NAMALWA (cell line): ENCODE measurements around the gene BRWD1.

ENCODE experiments used
- DNase-seq: peaks from one replicate; pipeline ENCODE4 v3.0.0-alpha.2; 2015; ENCODE audit warnings: low spot score

The BRWD1 gene

GRCh38 chr21:39327727-39328126, 14.3 kb upstream of the BRWD1 start:
- DNase-seq: no peak

GRCh38 chr21:39326607-39327307, 13.3 kb upstream of the BRWD1 start:
- no peak for DNase-seq

GRCh38 chr21:39325458-39325857, 12.0 kb upstream of the BRWD1 start:
- no peak for DNase-seq

- DNase-seq: no peak
Observed at GRCh38 chr21:39321424-39321823, 8.0 kb upstream of the BRWD1 start.

- DNase-seq: no peak
Observed at GRCh38 chr21:39319814-39320332, 6.4 kb upstream of the BRWD1 start.

- DNase-seq: no peak
Observed at GRCh38 chr21:39319251-39319756, 5.9 kb upstream of the BRWD1 start.

GRCh38 chr21:39318091-39318959, 4.9 kb upstream of the BRWD1 start:
- DNase-seq: peak; percentile 81

- peak; percentile 68 for DNase-seq
Observed at GRCh38 chr21:39317134-39318090, 4.0 kb upstream of the BRWD1 start.

- DNase-seq: no peak
Observed at GRCh38 chr21:39316729-39317128, 3.3 kb upstream of the BRWD1 start.

GRCh38 chr21:39315603-39316445, 2.4 kb upstream of the BRWD1 start:
- DNase-seq: peak; percentile 48

- DNase-seq: peak; percentile 74
Observed at GRCh38 chr21:39314143-39315027, 953 bp upstream of the BRWD1 start.

- DNase-seq: no peak
Observed at GRCh38 chr21:39313042-39313570, 326 bp downstream of the BRWD1 start.

GRCh38 chr21:39312112-39313041, 1.1 kb downstream of the BRWD1 start:
- DNase-seq: peak; percentile 90

GRCh38 chr21:39311164-39311563, 2.3 kb downstream of the BRWD1 start:
- no peak for DNase-seq

- no peak for DNase-seq
Observed at GRCh38 chr21:39307466-39307865, 6.0 kb downstream of the BRWD1 start.

GRCh38 chr21:39300587-39300986, 12.8 kb downstream of the BRWD1 start:
- DNase-seq: no peak

- no peak for DNase-seq
Observed at GRCh38 chr21:39296891-39297290, 16.5 kb downstream of the BRWD1 start.

- DNase-seq: no peak
Observed at GRCh38 chr21:39288987-39289386, 24.4 kb downstream of the BRWD1 start.
